DMS153 treated with DMSO at 0.1 percent for 48 hours (cell line): ENCODE measurements around the gene BSPRY.

ENCODE experiments used
- DNase-seq: peaks from one replicate; lab custom pipeline; 2025; ENCODE audit not compliant: unreplicated experiment; lab: John Stamatoyannopoulos, UW

Gene BSPRY

DNA sequence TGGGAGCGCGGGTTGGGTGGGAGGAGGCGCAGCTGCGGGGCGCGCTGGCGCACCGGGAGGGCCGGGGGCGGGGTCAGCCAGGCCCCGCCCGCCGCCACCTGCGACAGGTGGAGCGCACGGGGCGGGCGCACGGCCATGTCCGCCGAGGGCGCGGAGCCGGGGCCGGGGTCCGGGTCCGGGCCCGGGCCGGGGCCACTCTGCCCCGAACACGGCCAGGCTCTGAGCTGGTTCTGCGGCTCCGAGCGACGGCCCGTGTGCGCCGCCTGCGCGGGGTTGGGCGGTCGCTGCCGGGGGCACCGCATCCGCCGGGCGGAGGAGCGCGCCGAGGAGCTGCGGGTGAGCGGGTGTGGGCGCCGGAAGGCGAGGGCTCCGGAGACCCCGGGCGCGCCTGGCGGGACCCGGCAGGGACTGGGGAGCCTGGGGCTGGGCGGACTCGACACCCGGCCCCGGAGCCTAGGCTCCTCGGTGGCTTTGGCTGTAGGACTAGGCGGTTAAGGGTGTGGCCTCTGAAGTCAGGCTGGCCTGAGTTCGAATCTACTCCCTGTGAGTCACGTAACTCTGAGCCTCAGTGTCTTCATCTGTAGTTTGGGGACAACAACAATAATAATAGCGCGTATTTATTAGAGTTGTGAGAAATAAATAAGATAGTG lies at the start of gene BSPRY:
Gene BSPRY (plus strand): TSS at position 97 of the 650 bp plus-strand sequence. CDS start 39 bp downstream, at position 136.
- DNase-seq, result peak; percentile 9

DNA sequence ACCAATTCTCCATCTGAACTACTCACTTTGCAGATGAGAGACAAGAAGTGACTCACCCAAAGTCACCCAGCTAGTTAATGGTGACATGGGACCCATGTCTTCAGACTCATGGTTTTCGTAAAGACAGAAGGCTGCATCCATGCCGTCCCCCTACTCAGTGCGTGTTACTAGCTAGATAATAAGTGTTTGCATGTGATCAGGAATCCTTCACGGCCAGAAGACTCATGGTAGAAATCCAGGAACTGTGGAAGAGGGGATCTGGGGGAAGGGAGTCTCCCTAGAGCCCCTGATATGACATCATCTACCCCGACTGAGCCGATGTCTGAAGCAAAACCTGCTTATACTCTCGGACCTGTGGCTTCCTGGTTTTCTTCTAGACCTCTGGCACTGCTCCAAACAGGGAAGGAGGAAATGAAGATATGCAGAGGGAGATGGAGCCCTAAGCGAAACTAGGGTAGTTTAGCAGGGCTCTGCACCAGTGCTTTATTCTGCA lies 49.5 kb upstream of the BSPRY start:
- DNase-seq, result peak; percentile 82

DNA sequence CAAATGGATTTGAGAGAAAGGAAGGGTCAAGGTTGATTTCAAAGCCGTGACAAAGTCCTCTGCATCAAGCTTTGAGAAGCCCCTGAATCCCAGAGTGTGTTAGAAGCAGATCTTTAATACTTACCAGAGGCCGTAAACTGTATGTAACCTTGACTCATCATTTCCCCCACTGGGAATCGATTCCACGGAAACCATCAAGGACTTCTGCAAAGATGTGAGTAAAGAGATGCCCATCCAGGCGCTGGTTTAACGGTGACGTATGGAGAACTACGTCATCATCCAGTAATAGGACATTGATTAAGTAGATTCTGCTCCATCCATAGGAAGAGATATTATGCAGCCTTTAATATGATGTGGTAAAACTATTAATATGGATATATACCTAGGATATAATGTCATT lies 47.8 kb upstream of the BSPRY start:
- no peak for DNase-seq

DNA sequence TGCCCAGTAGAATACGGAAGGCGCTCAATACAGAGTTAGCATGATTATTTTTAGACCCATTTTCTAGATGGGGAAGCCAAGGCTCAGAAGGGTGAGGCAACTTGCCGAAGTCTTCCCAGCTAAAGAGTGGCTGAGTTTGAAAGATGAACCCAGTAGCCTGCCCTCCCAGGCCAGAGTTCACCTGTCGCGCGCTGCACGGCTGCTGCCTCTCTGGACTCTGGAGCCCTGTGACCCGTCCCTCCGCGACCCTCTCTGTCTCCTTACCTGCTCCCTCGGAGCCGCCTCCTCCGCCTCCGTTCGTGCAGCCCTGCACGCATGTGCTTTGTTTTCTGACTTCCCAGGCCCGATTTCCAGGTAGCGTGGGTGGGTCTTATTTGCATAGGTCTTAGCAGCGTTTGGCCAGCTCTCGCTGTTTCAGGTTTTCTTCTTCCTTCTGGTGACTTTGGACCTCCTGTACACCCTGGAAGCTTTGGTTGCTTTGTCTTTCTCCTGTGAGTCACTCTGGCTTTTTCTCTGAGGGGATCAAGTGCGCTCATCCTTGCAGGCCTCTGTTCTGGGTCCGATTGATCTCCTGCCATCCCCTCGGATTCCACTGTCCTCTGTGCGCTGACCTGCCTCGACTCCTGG lies 46.4 kb upstream of the BSPRY start, which contains the start of gene RNF183:
Gene RNF183 (minus strand): TSS at position 585 of the 627 bp plus-strand sequence. CDS start 5,192 bp downstream, outside the sequence.
- no peak for DNase-seq

DNA sequence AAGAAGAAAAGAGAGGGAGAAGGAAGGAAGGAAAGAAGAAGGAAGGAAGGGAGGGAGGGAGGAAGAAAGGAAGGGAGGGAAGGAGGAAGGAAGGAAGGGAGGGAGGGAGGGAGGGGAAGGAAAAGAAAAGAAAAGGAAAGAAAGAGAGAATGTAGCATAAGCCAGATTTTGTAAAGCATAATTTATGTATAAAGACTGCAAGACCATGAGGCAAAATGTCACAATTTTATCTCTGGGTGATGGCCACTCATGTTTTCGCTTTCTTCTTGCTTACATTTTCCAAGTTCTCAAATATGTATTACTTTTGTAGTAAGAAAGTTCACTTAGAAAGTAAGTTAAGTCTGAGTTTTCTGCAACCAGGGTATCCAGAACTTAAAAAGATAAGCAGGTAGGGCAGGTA lies 42.8 kb upstream of the BSPRY start:
- DNase-seq, result no peak

DNA sequence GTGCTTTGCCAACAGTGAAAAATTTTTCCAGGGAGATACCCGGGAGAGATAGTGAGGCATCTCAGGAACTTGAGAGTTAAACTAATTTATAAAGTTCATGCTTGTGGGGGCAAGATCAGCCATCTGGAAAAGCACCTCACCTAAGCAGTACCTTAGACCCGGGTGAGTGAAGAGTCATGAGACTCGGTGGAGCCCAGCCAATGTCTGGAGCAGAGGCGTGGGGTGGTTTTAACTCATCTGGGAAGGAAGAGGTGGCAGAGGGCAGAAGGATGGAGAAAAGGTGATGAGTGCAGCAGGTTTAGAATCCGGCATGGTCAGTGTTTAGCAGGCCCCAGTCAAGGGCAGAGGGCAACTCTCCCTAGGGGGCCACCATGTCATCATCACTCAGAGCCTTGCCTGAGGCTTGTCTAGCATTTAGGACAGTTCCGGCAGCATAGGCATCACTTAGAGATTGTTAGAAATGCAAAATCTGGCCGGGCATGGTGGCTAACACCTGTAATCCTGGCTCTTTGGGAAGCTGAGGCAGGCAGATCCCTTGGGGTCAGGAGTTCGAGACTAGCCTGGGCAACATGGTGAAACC lies 41.9 kb upstream of the BSPRY start:
- no peak for DNase-seq

DNA sequence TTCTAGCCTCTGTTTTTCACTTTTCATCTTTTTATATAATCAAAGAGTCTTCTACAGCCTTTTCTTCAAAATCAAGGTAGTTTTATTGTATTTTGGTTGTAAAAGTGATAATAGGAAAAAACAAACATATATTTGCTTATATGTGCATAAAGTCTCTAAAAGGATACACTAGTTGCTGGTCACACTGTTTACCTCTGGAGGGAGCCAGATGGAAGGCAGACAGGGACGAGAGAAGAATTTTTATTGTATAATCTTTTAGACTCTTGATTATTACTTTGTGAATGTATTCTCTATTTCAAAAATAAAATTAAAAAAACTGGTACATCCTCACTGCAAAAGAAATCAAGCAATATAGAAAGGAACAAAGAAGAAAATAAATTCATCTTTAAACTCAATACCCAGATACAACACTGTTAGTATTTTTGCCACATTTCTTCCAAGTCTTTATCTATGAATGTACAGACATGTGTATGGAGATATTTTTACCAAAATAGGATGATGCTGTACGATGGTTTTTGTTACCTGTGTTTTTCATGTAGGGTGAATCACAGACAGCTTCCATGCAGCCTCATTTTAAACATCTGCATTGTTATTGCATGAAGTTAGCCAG lies 40.0 kb upstream of the BSPRY start:
- DNase-seq, result peak; percentile 15

DNA sequence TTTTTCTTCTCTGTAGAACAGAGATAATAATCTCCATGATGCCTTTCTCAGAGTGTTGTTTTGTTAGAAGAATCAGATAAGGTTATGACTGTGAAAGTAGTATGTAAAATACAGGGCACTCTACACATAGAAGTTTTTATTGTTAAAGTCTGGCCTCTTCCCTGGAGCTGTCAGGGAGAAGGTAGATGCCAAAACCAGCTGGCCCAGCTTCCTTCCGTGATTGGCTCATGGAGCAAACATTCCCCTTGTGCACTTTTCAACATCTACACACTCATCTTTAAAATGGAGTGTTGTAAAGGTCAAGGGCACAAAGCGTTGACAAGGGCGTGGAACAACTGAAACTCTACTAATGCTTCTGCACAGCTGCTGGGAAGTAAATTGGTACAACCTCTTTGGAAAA lies 38.8 kb upstream of the BSPRY start:
- DNase-seq, result no peak

DNA sequence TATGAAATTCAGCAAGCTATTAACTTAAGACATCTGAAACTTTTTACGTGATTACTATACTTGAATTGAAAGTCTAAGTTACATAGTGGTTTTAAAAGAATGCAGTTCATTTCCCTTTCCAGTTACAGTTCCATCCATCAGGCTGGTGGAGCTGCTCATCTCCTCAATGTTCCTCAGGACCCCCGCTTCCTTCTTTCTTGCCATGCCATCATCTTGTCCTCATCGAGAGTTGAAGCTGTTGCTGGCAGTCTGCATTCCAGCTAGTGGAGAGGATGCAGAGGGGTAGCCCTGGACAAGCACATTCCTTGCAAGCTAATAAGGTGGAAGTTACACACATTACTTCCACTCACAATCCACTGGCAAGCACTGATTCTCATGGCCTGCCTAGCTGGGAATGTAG lies 37.4 kb upstream of the BSPRY start:
- no peak for DNase-seq

DNA sequence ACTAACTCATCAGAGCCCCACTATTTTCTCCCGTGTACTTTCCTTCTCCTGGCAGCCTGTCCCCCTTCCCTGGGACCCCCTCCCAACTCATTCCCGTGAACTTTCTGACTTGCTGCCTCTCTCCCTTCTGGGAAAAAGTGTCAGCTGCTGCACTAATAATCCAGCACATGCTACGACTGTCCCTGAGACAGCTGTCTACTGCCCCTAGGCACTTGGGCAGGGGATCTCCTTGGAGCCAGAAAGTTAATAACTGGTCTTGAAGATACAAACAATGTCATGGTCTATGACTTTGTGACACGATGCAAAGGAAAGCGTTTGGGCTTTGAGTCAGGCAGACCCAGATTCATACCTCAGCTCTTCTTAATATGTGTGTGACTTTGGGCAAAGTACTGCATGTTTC lies 36.1 kb upstream of the BSPRY start:
- no peak for DNase-seq

DNA sequence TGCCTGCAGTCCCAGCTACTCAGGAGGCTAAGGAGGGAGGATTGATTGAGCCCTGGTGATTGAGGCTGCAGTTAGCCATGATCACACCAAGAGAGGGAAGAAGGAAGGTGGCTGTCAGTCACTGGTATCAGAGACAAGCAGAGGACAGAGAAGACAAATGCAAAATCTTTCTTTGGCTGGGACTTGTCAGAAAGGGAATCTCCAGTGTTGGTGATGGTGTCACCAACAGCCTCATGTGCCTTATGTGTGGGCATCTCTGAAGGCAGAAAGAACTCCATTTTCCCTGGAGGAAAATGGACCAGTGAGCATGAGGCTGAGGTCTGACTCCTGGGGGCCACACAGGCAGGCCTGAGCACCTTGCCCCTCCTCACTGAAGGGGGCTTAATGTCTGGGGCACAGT lies 34.1 kb upstream of the BSPRY start:
- no peak for DNase-seq

DNA sequence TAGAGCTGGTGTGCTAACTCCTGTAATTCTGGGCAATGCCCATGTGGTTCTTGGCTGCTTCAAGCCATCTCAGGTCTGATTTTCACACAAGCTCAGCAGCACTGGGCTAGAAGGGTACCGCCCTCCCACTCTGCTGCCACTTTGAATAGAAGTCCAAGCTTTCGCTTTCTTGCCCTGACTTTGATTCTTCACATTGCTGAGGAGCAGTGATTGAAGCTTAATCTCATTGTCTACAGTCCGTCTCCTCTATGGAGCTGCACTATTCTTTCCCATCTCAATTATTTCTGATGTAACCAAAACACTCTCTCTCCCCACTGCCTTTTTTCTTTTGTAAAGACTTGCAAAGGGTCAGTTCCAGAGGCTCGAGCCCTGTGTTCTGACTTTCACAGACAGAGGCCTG lies 33.3 kb upstream of the BSPRY start:
- DNase-seq, result no peak

DNA sequence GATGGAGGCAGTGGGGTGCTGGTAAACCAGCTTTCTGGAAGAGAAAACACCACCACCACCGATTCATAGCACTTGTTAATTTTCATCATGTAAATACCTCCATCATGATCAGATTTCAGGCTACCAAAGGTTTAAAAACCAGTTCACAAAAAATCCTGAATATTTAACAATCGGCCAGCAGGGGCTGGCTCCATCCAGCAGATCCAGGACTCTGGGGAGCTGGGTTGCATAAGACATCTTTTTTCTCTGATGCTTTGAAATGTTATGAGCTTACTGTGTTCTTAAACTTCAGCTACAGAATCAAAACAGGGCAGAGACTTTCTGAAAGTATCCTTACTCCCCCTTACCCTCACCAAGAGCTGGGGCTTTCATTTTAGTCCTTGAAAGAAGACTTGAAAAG lies 31.6 kb upstream of the BSPRY start:
- DNase-seq, result no peak

DNA sequence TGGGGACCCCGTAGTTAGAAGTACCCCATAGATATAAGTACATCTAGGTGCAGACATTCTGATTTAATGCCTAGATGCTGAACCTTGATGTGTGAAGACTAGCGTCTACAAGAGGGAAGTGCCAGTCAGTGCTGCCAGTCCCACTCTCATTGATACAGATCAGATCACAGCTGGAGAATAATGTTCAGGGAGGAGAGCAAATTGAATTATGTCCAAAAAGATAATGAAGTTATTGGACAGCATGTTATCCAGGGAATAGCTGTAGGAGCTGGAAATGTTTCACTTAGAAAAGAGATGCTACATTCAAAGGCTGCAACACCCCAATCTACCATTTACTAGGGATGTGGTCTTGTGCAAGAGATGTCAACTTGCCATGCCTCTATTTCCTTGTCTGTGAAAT lies 30.3 kb upstream of the BSPRY start:
- DNase-seq, result no peak

DNA sequence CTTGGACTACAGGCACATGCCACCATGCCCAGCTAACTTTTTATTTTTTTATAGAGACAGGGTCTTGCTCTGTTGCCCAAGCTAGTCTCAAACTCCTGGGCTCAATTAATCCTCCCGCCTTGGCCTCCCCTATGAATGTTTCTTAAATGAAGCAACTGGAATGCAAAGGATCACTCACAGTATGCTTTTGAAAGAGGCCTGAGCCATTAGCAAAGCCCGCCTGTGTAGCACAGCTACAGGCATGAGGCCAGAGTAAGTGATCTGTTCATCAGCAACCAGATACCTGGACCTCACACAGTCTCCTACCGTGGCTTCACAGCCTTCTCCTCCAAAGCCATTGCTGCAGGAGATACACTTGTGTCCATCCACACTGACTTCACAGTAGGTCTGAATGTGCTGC lies 29.3 kb upstream of the BSPRY start:
- no peak for DNase-seq

DNA sequence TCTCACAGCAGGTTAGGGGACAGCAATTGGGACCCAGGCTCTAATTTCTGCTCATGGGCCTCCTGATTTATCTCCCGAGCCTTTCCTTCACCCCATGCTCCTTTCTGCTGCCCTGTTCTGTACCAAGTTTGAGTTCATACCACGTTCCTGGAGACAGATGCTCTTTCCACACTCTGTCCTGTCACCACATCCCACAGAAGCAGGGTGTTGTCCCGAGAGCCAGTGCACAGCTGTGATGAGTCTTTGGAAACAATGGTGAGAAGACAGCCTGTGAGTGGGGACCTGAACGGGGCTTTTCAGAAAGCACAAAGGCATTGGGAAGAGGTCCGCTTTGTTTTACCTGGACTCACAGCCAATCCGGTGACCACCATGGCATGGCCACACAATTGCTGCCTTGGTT lies 26.7 kb upstream of the BSPRY start:
- DNase-seq, result no peak

DNA sequence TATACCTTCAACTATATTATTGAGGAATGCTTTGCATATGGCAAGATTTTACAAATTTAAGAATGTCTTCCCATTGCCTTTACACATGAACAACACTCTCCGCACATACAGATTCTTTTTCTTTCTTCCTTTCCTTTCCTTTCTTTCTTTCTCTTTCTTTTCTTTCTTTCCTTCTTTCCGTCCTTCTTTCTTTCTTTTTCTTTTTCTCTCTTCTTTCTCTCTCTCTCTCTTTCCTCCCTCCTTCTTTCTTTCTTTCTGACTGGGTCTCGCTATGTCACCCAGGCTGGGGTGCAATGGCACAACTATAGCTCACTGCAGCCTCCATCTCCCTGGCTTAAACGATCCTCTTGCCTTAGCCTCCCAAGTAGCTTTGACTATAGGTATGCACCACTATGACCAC lies 23.1 kb upstream of the BSPRY start:
- no peak for DNase-seq

DNA sequence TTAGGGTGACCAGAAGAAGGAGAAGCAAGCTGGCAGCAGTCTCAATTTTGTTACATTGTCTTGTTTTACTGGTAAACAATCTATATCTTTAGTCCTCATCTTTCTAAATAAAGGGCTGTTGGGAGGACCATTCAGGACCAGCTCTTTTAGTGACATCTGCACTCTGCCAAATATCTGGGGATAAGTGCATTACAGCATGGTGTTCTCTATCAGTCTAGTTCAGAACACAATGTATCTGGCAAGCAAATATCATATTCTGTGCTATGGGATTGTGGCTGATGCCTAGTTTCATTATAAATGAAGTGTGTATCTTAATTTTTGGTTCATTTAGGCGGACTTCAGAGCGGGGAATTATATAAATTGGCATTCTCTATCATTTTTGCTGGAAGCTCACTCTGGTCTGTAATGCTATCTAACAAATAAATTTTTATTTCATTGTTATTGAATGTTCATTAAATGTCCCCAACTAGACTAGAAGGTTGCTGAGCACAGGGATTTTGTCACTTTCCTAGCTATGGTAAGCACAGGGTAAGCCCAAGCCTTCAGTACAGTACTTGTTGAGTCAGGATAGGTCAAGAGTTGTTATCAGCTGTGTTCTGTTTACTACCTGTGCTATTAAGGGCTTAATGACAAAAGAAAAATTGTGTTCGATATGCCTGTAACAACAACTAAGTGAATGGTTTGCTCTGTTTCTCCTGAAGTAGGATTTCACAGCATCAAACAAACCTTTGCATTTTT lies 21.1 kb upstream of the BSPRY start:
- DNase-seq, result no peak

DNA sequence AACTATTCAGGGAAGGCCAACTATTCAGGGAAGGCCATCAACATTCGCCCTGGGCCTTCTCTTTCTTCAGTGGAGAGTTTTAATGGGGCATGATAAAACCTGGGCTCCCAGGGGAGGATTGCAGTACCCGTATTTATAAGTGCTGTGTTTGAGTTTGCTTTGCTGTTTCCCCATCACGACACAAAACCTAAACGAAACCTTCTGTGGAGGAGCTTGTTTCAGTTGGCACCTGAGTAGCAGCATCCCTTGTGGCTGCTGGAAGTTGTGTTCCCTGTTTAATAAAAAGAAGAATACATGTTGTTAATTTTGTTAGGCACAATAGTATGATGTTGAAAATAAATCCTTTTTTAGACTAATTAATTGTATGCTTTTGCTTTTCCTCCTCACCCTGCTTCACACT lies 17.6 kb upstream of the BSPRY start:
- no peak for DNase-seq

DNA sequence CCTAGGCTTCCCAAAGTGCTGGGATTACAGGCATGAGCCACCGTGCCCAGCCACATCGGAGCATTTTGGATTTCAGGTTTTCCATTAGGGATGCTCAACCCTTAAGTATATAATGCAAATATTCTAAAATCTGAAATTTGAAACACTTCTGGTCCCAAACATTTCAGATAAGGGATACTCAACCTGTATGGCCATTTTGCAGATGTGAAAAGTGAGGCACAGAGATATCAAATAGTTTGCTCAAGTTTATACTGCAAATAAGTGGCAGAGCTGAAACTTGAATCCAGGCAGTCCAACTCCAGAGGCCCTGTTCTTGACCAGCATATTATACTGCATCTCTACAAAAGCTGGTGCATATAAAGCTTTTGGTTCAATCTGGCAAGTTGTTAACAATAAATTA lies 11.6 kb upstream of the BSPRY start:
- DNase-seq, result no peak

DNA sequence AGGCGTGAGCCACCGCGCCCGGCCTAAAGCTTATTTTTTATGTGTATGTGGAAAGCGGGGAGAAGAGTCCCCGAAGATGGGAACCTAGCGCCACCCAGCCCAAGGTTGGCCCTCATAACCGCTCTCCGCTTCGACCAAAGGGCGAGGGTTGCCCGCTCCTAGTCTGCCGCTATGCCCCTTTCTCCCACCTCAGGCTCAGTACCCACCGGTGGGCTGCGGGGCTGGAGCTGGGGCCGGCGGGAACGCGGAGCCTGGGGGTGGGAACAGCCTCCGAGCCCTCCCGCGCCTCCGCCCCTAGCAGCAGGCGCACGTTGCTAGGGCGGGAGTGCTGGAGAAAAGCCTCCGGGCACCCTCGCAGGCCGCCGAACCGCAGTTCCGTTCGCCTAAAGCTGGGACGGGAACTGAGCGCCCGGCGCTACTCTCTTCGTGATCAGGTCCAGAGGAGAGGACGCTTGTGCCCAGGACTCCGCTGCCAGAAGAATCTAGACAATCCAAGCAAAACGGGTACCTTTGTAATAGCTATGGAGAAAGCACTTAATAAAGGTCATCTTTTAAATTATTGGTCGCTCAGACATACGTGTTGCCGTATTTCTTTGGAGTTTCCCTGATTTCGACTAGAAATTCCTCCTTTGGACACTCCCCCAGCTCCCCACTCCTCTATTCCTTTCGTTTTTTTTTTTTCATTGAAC lies 9.2 kb upstream of the BSPRY start, which contains the start of gene WDR31:
Gene WDR31 (minus strand): TSS at position 265 of the 689 bp plus-strand sequence. CDS start 8,253 bp downstream, outside the sequence.
- DNase-seq, result peak; percentile 81
